Body of pancreas (tissue), 4 donors: ENCODE results near the gene GPR17.

Experiments used
- CTCF ChIP-seq, 7 experiments: fragments of 450-650 bp in 4 of 7; fragments of 200-600 bp in 3 of 7; sonication (generic) in 3 of 7; IDR thresholded peaks; one replicate each; pipeline ENCODE4 v1.5.1; 2016 to 2019; ENCODE audit warnings: antibody characterized with exemption in 7 of 7
- POLR2A ChIP-seq, 3 donors: fragments of 450-650 bp; IDR thresholded peaks; one replicate each; pipeline ENCODE4 v1.6.1; 2016; ENCODE audit warnings: antibody characterized with exemption in 3 of 3, mild to moderate bottlenecking in 2 of 3

GRCh38 chr2:127627740-127628571, 18.0 kb upstream of the GPR17 start:
- no peak for TF ChIP-seq CTCF (IDR thresholded peaks at IDR 0.05)
- TF ChIP-seq POLR2A (IDR thresholded peaks at IDR 0.05), result no peak
